Activated T-helper 2 cell treated with anti-CD3 and anti-CD28 coated beads, Interferon-gamma antibody, Interleukin-2, Interleukin-4, amounts not matched to agents 10 μg/mL and 5 μg/mL and 100 μg/mL, durations not matched to agents 14 hours and 24 hours and 36 hours (primary cell): Measurements from ENCODE around the gene KLHL4. TPM values are rescaled to one million over a fixed set of nuclear protein-coding genes. Genes with fewer than 3 reads are reported as not detected.
"Not testable (repeated sequence)": the region's sequence is repeated elsewhere in the genome, so short reads cannot be mapped to it uniquely, and the experiment has no call there.

ENCODE experiments used
- DNase-seq: peaks from one replicate; pipeline ENCODE4 v3.0.0; 2021; ENCODE audit warnings: low spot score
- H3K27ac Mint-ChIP-seq: one replicate; pipeline ENCODE4 v1.8.0; 2021; ENCODE audit warnings: mixed read lengths
- H3K27me3 Mint-ChIP-seq: one replicate; pipeline ENCODE4 v1.8.0; 2021; ENCODE audit warnings: low read depth, mixed read lengths
- H3K36me3 Mint-ChIP-seq: one replicate; pipeline ENCODE4 v1.8.0; 2021; ENCODE audit warnings: low read depth, mixed read lengths
- H3K4me1 Mint-ChIP-seq: one replicate; pipeline ENCODE4 v1.8.0; 2021; ENCODE audit warnings: low read depth, mixed read lengths
- H3K4me3 Mint-ChIP-seq: one replicate; pipeline ENCODE4 v1.8.0; 2021; ENCODE audit warnings: low read depth, mild to moderate bottlenecking, moderate library complexity, mixed read lengths
- H3K9me3 Mint-ChIP-seq: one replicate; pipeline ENCODE4 v1.8.0; 2021; ENCODE audit warnings: mixed read lengths
- intact Hi-C: fragments of 100-400 bp; cut with micrococcal nuclease; formaldehyde crosslinking; loops from one replicate; pipeline ENCODE4 v1.15.1; 2023
- total RNA-seq: library from RNA; stranded (reverse); gene quantifications from 2 replicates; pipeline ENCODE4 v1.2.3, GENCODE V29; 2022

KLHL4 gene
- total RNA-seq, 1 donor from 2014 or later: not detected

DNA sequence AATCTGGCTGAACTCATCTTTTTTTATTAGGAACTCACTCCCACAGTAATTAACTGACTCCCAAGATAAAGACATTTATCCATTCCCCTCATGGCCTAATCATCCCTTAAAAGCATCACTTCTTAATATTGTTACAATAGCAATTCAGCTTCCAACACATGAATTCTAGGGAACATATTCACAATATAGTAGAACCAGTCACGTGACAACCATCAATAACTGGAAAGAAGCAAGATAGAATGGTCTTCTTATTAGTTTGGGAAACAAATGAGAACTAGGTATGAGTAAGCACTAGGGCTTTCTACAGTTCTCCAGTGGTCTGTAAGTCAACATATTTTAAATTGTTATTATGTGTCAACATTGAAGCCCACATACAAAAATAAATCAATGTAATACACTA, 170.1 kb downstream of the KLHL4 start:
- Mint-ChIP-seq H3K27me3 (no peaks in the 10 kb centered on the region), H3K27ac (no peak overlapping the region)
- intact Hi-C loops: no loop called here

DNA sequence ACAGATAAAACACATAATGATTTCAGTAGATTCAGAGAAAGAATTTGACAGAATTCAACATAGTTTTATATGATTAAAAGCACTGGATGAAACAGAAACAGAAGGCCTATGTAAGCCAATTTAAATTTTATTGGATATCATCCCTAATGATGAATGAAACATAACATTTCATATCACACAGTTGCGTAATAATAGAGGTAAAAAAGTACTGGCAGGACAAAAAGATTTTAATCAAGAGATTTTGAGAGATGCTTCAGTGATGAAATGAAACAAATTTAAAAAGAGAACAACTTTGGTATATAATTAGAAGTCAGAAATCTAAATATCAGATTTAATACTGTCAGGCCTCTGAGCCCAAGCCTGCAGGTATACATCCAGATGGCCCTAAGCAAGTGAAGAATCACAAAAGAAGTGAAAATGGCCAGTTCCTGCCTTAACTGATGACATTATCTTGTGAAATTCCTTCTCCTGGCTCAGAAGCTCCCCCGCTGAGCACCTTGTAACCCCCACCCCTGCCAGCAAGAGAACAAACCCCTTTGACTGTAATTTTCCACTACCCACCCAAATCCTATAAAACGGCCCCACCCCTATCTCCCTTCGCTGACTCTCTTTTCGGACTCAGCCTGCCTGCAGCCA, 170.6 kb downstream of the KLHL4 start:
- H3K4me3 Mint-ChIP-seq, H3K27me3 Mint-ChIP-seq, DNase-seq, intact Hi-C loops, H3K36me3 Mint-ChIP-seq, H3K27ac Mint-ChIP-seq, H3K4me1 Mint-ChIP-seq: not testable (repeated sequence)
- peaks cover 16% of the 10 kb centered on the region for H3K9me3 Mint-ChIP-seq

More for the DNA sequence above, 170.1 kb downstream of the KLHL4 start:
- Mint-ChIP-seq H3K9me3 (peaks cover 16% of the 10 kb centered on the region), H3K36me3 (no peaks in the 10 kb centered on the region), H3K4me1 (no peaks in the 10 kb centered on the region), H3K4me3 (no peak overlapping the region)
- no peak for DNase-seq

DNA sequence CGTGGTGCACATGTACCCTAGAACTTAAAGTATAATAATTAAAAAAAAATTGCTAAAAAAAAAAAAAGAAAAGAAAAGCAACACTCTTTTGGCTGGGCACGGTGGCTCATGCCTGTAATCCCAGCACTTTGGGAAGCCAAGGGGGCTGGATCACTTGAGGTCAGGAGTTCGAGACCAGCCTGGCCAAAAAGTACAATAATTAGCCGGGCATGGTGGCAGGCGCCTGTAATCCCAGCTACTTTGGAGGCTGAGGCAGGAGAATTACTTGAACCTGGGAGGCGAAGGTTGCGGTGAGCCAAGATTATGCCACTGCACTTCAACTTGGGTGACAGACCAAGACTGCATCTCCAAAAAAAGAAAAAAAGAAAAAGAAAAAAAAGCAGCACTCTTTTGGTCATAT, 171.6 kb downstream of the KLHL4 start:
- H3K4me3 Mint-ChIP-seq, DNase-seq, H3K27ac Mint-ChIP-seq, intact Hi-C loops, H3K4me1 Mint-ChIP-seq, H3K27me3 Mint-ChIP-seq, H3K36me3 Mint-ChIP-seq: not testable (repeated sequence)
- peaks cover 16% of the 10 kb centered on the region for H3K9me3 Mint-ChIP-seq

DNA sequence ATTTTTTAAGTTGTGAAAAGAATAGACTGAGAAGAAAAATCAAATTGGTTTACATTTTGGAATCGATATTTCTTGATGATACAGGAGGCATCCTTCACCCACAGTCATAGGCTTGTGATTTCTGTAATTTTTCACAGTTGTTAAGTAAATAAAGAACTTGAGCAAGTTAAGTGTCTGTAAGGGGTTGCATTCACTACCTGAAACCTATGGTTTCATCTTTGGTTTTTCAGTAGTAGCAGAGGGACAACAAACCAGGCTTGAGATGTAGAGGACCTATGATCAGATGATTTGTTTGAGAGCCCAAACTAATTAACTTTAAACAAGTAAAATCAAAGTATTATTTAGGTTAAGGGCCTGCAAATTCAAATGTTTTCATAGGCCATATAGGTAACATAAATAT, 175.6 kb downstream of the KLHL4 start:
- H3K4me3 Mint-ChIP-seq: no peak overlapping the region
- H3K9me3 Mint-ChIP-seq: peaks cover 11% of the 10 kb centered on the region
- DNase-seq: no peak
- no peaks in the 10 kb centered on the region for H3K36me3 Mint-ChIP-seq
- H3K27ac Mint-ChIP-seq: no peak overlapping the region
- intact Hi-C loops: no loop called here
- H3K27me3 Mint-ChIP-seq: no peaks in the 10 kb centered on the region
- H3K4me1 Mint-ChIP-seq: no peaks in the 10 kb centered on the region

DNA sequence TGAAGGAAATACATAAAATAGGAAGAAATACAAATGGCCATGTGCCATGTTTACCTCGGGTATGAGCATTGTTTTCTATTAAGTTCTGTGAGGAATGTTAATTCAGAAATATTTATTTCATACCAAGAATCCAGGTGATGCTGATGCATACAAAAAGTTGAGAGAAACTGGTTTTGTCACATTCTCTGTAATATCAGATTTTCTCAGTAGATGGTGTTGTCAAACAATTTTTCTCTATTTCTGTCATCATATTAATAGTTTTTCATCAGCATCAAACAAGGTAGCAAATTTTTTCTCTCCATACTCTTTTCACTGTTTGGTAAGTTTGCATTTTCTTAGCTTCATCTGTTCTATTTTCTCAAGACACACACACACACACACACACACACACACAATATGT, 179.8 kb downstream of the KLHL4 start:
- Mint-ChIP-seq H3K4me3 (no peak overlapping the region), H3K9me3 (peaks cover 9% of the 10 kb centered on the region), H3K4me1 (no peaks in the 10 kb centered on the region), H3K27ac (no peak overlapping the region), H3K27me3 (no peaks in the 10 kb centered on the region), H3K36me3 (no peaks in the 10 kb centered on the region)
- no peak for DNase-seq
- intact Hi-C loops: no loop called here

DNA sequence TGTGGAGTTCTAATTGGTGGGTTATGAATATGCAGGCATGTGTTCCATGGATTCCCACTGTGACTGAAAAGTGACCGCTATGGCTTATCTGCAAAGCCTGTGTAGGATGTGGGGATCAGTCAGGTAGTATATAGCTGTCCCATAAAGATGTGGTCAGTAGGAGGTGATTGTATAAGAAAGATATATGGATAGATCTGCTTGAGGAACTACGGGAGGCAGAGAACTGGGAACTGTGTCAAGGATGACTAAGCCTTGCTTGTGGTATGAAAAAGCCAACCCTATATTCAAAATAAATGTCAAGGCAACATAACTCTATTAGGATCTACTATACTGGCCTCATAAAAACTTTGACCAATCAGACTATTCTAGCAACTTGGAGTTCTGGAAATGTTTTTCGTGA, 185.2 kb downstream of the KLHL4 start:
- no peaks in the 10 kb centered on the region for H3K27me3 Mint-ChIP-seq
- H3K4me1 Mint-ChIP-seq: no peaks in the 10 kb centered on the region
- H3K9me3 Mint-ChIP-seq: peaks cover 6% of the 10 kb centered on the region
- no peaks in the 10 kb centered on the region for H3K36me3 Mint-ChIP-seq
- intact Hi-C loops: no loop called here
- H3K27ac Mint-ChIP-seq: no peak overlapping the region
- no peak for DNase-seq
- no peak overlapping the region for H3K4me3 Mint-ChIP-seq

DNA sequence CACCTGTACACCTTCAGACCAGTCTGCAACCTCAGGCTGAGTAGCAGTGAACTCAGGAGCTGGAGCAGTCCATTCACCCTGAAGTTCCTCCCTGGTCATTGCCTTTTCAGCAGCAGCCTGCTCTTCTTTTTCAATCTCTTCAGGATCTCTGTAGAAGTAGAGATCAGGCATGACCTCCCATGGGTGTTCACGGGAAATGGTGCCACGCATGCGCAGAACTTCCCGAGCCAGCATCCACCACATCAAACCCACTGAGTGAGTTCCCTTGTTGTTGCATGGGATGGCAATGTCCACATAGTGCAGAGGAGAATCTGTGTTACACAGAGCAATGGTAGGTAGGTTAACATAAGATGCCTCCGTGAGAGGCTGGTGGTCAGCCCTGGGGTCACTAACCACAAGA, 185.9 kb downstream of the KLHL4 start:
- intact Hi-C loops, H3K36me3 Mint-ChIP-seq, H3K27me3 Mint-ChIP-seq, H3K4me1 Mint-ChIP-seq, H3K27ac Mint-ChIP-seq, H3K4me3 Mint-ChIP-seq, DNase-seq, H3K9me3 Mint-ChIP-seq: not testable (repeated sequence)

DNA sequence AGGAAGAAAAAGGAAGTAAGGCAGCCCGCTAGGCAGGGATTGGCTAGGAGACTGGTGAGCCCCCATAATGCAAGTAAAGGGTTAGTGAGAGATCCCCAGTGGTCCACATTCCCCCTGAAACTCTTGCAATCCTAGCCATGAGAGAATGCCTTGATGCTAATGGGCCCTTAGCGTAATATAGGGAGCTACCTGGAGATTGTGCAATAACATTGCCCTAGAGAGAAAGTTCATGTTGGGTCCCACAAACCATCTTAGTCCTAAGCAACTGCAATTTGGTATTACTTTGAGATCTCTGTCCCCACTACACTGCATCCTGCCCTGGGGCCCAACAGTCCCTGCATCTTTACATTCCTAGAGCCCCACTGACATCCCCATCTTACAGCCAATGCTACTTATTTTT, 188.5 kb downstream of the KLHL4 start:
- peaks cover 11% of the 10 kb centered on the region for H3K9me3 Mint-ChIP-seq
- intact Hi-C loops: no loop called here
- no peak overlapping the region for H3K4me3 Mint-ChIP-seq
- no peaks in the 10 kb centered on the region for H3K27me3 Mint-ChIP-seq
- H3K36me3 Mint-ChIP-seq: no peaks in the 10 kb centered on the region
- no peak overlapping the region for H3K27ac Mint-ChIP-seq
- no peaks in the 10 kb centered on the region for H3K4me1 Mint-ChIP-seq
- no peak for DNase-seq

DNA sequence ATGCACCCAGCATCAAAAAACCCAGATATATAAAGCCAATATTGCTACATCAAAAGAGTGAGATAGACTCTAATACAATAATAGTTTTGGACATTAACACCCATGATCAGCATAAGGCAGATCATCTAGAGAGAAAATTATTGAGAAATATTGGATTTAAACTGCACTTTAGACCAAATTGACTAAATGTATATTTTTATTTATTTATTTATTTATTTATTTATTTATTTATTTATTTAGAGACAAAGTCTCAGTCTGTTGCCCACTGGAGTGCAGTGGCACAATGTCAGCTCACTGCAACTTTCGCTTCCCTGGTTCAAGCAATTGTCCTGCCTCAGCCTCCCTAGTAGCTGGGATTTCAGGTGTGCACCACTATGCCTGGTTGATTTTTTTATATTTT, 193.0 kb downstream of the KLHL4 start:
- Mint-ChIP-seq H3K36me3 (no peaks in the 10 kb centered on the region), H3K4me3 (no peak overlapping the region), H3K9me3 (peaks cover 6% of the 10 kb centered on the region), H3K27me3 (no peaks in the 10 kb centered on the region), H3K4me1 (no peaks in the 10 kb centered on the region), H3K27ac (no peak overlapping the region)
- DNase-seq: no peak
- intact Hi-C loops: no loop called here
